HG03045 (cell line): Measurements from ENCODE around the gene ZNF296.
A peak's percentile ranks its signal among the peaks of the same experiment; 100 is the strongest.
"Not testable (repeated sequence)": the region's sequence is repeated elsewhere in the genome, so short reads cannot be mapped to it uniquely, and the experiment has no call there.

Experiments
- ATAC-seq: cut with Tn5 transposase; IDR thresholded peaks from one replicate; pipeline ENCODE4 v1.9.1; 2021; ENCODE audit warnings: mild to moderate bottlenecking, moderate library complexity; ENCODE audit not compliant: unreplicated experiment

The ZNF296 gene

GRCh38 chr19:45076029-45076850, at the start of gene ZNF296:
TSS of gene ZNF296 (minus strand) at chr19:45076478. CDS start at chr19:45076373, 105 bp downstream.
- peak; percentile 37 for ATAC-seq

- ATAC-seq = no peak
Measured at GRCh38 chr19:45125360-45125759, 49.1 kb upstream of the ZNF296 start.

- ATAC-seq = no peak
Measured at GRCh38 chr19:45124021-45124420, 47.7 kb upstream of the ZNF296 start.

- ATAC-seq = no peak
Measured at GRCh38 chr19:45123440-45123850, 47.2 kb upstream of the ZNF296 start.

- no peak for ATAC-seq
Measured at GRCh38 chr19:45122832-45123231, 46.6 kb upstream of the ZNF296 start.

DNA sequence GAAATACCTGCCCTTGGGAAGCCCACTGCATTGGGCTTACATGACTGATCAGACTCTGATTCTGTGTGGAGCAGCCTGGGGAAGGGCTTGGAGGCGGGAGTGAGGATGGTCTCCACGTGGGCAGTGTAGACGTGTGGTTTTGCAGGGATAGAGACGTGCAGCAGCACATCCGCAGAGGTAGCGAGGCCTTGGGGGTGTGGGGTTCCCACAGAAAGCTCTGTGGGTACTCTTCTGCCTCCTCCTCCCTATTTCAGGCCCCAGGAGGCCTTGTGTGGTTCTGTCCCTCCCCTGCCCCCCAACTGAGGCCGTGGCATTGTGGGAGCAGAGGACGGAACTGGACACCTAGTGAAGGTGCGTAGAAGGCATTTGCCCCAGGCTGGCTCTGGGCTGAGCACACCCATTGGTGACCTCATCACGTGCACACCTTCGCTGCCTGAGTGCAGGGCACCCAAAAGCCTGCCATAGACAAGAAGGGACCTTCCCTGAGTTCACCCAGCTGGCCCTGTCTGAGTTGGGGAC, 45.6 kb upstream of the ZNF296 start:
- no peak for ATAC-seq

GRCh38 chr19:45119582-45119981, 43.3 kb upstream of the ZNF296 start:
- ATAC-seq = no peak

DNA sequence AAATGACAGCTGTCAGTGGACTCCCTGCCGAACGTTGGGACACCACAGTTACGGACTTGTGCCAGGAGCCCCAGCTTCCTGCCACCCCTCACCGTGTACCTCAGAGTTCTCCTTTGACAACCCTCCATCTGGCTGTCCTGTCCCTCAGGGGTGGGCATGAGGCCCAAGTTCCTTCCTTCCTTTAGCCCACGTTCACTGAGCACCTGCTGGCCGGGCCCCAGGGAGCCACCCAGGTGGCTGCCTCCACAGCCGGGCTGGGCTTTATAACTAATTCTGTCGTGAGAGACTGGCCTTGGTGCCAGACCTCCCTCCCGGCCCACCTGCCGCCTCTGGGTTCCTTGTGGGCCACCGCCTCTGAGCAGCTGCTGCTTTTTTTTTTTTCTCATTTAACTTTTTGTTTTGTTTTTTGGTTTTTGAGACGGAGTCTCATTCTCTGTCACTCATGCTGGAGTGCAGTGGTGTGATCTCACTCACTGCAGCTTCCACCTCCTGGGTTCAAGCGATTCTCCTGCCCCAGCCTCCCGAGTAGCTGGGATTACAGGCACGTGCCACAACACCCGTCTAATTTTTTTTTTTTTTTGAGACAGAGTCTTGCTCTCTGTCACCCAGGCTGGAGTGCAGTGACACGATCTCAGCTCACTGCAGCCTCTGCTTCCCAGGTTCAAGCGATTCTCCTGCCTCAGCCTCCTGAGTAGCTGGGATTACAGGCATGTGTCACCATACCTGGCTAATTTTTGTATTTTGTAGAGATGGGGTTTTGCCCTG, 42.5 kb upstream of the ZNF296 start:
- peak; percentile 38 for ATAC-seq

DNA sequence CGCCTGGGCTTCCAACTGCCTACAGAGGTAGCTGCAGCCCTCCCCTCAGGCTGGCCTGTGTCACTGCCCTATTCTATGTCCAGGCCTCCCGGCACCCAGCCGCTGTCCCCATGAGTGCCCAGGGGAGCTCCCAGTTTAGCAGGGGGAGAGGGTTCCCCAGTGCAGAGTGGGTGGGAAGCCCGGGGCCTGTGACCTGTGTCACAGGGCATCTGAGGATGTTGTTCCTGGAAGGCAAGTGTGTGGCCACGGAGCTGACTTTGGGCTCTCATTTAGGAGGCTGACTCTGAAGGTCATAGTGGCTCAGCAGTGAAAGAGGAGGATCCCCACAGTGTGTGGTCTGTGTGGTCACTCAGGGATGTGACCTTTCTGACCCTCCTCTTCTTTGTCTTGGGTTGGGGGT, 41.8 kb upstream of the ZNF296 start:
- ATAC-seq = peak; percentile 5

- ATAC-seq = no peak
Measured at GRCh38 chr19:45117671-45118070, 41.4 kb upstream of the ZNF296 start.

DNA sequence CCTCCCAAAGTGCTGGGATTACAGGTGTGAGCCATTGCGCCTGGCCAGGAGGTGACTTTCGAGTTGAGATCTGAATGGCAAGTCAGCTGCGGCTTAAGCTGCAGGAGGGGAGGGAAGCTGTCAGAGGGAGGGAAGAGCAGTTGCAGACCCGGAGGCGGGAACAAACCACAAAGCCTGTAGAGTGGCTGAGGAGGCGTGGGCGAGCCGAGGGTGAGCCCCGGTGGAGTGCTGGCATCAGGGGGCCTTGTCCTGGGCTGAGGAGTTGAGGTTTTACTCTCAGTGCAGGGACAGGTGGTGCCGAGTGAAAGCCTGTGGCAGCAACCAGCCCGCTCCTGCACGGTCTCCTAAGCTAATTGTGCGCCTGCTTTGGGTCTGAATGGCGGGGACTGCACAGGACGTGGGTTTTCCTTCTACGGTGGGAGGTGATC, 40.9 kb upstream of the ZNF296 start:
- ATAC-seq = no peak

DNA sequence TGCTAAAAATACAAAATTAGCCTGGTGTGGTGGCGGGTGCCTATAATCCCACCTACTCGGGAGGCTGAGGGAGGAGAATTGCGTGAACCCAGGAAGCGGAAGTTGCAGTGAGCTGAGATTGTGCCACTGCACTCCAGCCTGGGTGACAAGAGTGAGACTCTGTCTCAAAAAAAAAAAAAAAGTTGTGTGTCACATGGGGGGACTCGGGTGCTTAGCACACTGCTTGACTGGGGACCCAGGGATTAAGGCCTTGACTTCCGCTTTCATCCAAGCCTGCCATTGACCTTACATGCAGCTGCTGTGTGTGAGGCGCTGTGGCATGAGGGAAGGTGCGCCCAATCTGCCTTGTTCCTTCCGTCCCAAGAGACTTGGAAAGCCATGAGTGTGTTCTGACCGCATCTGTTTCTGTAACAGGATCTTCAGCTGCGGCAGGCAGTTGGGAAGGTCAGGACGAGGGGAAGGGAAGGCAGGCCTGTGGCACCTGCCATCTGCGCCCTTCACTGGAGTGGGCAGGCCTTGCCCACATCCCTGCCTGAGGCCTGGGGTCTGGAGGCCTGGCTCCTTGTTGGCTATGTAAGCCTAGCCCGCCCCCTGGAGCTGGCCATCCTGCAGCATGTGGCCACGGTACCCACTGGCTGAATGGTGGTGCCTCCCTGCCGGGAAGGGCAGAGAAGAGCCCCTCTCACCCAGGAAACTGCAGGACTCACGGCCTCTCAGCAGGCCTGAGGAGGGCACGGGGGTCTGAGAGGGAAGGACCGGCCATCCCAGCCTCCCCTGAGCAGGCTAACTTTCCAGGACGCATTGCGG, 39.7 kb upstream of the ZNF296 start:
- no peak for ATAC-seq

GRCh38 chr19:45114116-45114515, 37.8 kb upstream of the ZNF296 start:
- ATAC-seq = no peak

GRCh38 chr19:45113628-45114027, 37.4 kb upstream of the ZNF296 start:
- ATAC-seq = no peak

DNA sequence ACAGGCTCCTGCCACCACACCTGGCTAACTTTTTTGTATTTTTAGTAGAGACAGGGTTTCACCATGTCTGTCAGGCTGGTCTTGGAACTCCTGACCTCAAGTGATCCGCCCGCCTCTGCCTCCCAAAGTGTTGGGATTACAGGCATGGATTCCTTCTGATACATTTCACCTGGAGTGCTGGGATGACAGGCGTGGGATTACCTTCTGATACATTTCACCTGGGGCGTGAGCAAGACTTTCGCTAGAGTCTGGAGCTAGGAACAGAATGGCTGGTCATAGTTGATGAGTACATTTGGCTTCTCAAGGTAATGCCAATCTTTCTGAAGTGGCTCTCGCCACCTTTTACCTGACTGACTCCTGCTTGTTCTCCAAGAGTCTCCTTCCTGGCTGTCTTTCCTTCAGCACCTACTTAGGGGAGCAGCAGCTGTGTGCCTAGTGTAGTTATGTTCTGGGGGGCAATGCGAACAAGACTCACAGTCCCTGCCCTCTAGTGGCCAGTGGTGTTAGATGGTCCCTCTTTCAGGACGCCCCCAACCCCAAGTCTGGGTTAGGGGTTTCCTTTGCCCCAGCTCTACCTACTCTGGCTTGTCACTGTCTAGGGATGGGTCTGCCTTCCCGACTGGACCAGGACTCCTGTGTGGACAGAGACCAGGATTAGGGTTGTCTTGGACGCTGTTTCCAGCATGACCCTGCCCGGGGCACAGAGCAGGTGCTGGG, 36.0 kb upstream of the ZNF296 start:
- no peak for ATAC-seq

- ATAC-seq = no peak
Measured at GRCh38 chr19:45110851-45111266, 34.6 kb upstream of the ZNF296 start.

GRCh38 chr19:45107621-45108150, 31.4 kb upstream of the ZNF296 start:
- ATAC-seq = no peak

GRCh38 chr19:45106363-45106762, 30.1 kb upstream of the ZNF296 start:
- not testable (repeated sequence) for ATAC-seq

GRCh38 chr19:45104658-45105349, 28.5 kb upstream of the ZNF296 start:
- ATAC-seq = no peak
